ENCODE measurements around the gene ZNF774.

ZNF774 gene

DNA sequence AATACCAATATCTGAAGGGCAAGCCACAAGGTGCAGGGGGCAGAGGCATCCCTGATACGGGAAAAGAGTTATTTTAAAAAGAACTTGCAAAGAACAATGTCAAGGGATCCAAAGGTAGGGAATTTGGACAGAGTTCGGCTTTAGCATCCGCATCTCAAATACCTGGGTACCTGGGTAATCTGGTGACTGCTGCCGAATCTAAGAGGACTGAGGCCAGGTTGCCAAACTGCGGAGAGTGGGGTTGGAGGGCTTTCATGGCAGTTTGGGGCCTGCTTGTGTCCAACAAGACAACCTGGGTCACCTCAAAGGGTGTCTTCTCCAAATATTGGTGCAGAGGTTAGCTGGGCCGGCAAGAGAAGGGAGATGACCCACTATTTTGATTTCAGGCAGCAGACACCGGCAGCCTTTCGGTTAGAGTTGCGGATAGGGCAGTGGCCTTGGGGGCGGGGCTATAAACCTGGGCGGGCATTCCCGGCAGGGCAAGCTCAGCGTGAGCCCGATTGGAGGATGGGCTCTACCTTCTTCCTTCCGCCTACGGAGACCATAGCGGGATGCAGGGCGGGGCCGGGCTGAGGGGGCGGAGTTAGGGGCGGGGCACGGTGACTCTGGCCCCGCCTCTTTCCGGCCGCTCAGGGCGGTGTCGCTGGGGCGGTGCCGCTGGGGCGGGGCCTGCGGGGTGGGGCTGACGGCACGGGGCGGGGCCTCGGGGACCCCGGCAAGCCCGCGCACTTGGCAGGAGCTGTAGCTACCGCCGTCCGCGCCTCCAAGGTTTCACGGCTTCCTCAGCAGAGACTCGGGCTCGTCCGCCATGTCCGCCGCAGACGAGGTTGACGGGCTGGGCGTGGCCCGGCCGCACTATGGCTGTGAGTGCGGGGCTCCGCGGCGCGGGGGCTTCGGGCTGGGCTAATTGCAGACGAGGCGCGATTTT is 35.7 kb downstream of the ZNF774 start, which contains the start of gene IQGAP1:
TSS of gene IQGAP1 (plus strand) at position 709 of the 928 bp plus-strand sequence. CDS start at position 809, 100 bp downstream.
- Histone ChIP-seq H3K27ac (ENCODE audit: extremely low read depth, low read depth, low read length) (peak within 1 kb of the TSS; percentile 77), H3K4me3 (ENCODE audit: low read depth, low read length) (peak within 1 kb of the TSS; percentile 96), H3K9me3 (ENCODE audit: control insufficient read depth, insufficient read depth, low read depth, low read length) (no peaks in the 10 kb centered on the region), H3K4me1 (ENCODE audit: control insufficient read depth, insufficient read depth, low read length) (peaks cover 15% of the 10 kb centered on the region), H3K36me3 (ENCODE audit: control insufficient read depth in 2 of 2, insufficient read depth in 1 of 2, low read length in 2 of 2) (peaks cover 8 to 19% of the 10 kb centered on the region in 2 experiments; a peak in 2 of 3 replicates)
- ChIA-PET POLR2A (interaction anchor here (0.6 to 2.8 kb wide), 37 partner anchors 9 to 1606 kb away, joined by 3 to 32 read pairs (median 5); partner anchors contain the start of genes CRTC3, TTLL13, UNC45A and ZNF774), CTCF (interaction anchor here (0.7 to 1.9 kb wide), 3 partner anchors 25 to 95 kb away, joined by 3 to 10 read pairs (median 3); partner anchors contain the start of gene ZNF774)
- TF ChIP-seq ZNF548 (tag by site-specific recombination; IDR thresholded peaks at IDR 0.05) (no peak), ZNF629 (tag by site-specific recombination; IDR thresholded peaks at IDR 0.05) (no peak), ZNF843 (tag by site-specific recombination; IDR thresholded peaks at IDR 0.05) (no peak), WT1 (tag by site-specific recombination; IDR thresholded peaks at IDR 0.05) (no peak), SCRT2 (tag by site-specific recombination; IDR thresholded peaks at IDR 0.05) (no peak), ZNF837 (tag by site-specific recombination; IDR thresholded peaks at IDR 0.05) (no peak), ZNF391 (tag by site-specific recombination; IDR thresholded peaks at IDR 0.05; ENCODE audit: borderline replicate concordance, low read depth) (no peak), KLF10 (tag by site-specific recombination; IDR thresholded peaks at IDR 0.05) (peak; percentile 41; the same call in 1 of the 2 replicates), ZNF211 (tag by site-specific recombination; IDR thresholded peaks at IDR 0.05; ENCODE audit: low read depth) (no peak), HOXD13 (CRISPR knock-in tag; IDR thresholded peaks at IDR 0.05; ENCODE audit: borderline replicate concordance) (no peak), ZSCAN30 (tag by site-specific recombination; IDR thresholded peaks at IDR 0.05) (0 out of 2 replicates have a peak, but pooled peaks have one; percentile 18), PRDM1 (tag by site-specific recombination; IDR thresholded peaks at IDR 0.05) (no peak), ZNF202 (tag by site-specific recombination; IDR thresholded peaks at IDR 0.05; ENCODE audit: borderline replicate concordance) (no peak), ZNF274 (IDR thresholded peaks at IDR 0.05; ENCODE audit: low read length) (no peak), ZNF274 (tag by site-specific recombination; IDR thresholded peaks at IDR 0.05; ENCODE audit: borderline replicate concordance) (no peak), ZNF302 (tag by site-specific recombination; IDR thresholded peaks at IDR 0.05; ENCODE audit: low read depth) (no peak), KLF1 (tag by site-specific recombination; IDR thresholded peaks at IDR 0.05) (peak; percentile 55), ZNF214 (tag by site-specific recombination; IDR thresholded peaks at IDR 0.05; ENCODE audit: borderline replicate concordance) (no peak), HOXC10 (CRISPR knock-in tag; IDR thresholded peaks at IDR 0.05) (no peak), ZNF555 (tag by site-specific recombination; conservative IDR thresholded peaks at IDR 0.05) (no peak), ZBTB17 (tag by site-specific recombination; IDR thresholded peaks at IDR 0.05) (no peak), GLIS1 (tag by site-specific recombination; IDR thresholded peaks at IDR 0.05) (peak; percentile 22; the same call in 1 of the 2 replicates)
- TF ChIP-seq, protein P1, sequence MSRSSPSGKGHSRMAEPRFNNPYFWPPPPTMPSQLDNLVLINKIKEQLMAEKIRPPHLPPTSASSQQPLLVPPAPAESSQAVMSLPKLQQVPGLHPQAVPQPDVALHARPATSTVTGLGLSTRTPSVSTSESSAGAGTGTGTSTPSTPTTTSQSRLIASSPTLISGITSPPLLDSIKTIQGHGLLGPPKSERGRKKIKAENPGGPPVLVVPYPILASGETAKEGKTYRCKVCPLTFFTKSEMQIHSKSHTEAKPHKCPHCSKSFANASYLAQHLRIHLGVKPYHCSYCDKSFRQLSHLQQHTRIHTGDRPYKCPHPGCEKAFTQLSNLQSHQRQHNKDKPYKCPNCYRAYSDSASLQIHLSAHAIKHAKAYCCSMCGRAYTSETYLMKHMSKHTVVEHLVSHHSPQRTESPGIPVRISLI (tag by site-specific recombination; IDR thresholded peaks at IDR 0.05), result no peak
- TF ChIP-seq, protein P2, sequence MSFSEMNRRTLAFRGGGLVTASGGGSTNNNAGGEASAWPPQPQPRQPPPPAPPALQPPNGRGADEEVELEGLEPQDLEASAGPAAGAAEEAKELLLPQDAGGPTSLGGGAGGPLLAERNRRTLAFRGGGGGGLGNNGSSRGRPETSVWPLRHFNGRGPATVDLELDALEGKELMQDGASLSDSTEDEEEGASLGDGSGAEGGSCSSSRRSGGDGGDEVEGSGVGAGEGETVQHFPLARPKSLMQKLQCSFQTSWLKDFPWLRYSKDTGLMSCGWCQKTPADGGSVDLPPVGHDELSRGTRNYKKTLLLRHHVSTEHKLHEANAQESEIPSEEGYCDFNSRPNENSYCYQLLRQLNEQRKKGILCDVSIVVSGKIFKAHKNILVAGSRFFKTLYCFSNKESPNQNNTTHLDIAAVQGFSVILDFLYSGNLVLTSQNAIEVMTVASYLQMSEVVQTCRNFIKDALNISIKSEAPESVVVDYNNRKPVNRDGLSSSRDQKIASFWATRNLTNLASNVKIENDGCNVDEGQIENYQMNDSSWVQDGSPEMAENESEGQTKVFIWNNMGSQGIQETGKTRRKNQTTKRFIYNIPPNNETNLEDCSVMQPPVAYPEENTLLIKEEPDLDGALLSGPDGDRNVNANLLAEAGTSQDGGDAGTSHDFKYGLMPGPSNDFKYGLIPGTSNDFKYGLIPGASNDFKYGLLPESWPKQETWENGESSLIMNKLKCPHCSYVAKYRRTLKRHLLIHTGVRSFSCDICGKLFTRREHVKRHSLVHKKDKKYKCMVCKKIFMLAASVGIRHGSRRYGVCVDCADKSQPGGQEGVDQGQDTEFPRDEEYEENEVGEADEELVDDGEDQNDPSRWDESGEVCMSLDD (tag by site-specific recombination; IDR thresholded peaks at IDR 0.05), result no peak
- TF ChIP-seq, protein P3, sequence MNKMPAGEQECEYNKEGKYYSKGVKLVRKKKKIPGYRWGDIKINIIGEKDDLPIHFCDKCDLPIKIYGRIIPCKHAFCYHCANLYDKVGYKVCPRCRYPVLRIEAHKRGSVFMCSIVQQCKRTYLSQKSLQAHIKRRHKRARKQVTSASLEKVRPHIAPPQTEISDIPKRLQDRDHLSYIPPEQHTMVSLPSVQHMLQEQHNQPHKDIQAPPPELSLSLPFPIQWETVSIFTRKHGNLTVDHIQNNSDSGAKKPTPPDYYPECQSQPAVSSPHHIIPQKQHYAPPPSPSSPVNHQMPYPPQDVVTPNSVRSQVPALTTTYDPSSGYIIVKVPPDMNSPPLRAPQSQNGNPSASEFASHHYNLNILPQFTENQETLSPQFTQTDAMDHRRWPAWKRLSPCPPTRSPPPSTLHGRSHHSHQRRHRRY (tag by site-specific recombination; IDR thresholded peaks at IDR 0.05), result no peak
- TF ChIP-seq, protein P4, sequence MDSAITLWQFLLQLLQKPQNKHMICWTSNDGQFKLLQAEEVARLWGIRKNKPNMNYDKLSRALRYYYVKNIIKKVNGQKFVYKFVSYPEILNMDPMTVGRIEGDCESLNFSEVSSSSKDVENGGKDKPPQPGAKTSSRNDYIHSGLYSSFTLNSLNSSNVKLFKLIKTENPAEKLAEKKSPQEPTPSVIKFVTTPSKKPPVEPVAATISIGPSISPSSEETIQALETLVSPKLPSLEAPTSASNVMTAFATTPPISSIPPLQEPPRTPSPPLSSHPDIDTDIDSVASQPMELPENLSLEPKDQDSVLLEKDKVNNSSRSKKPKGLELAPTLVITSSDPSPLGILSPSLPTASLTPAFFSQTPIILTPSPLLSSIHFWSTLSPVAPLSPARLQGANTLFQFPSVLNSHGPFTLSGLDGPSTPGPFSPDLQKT (IDR thresholded peaks at IDR 0.05; ENCODE audit: borderline replicate concordance, low read depth, low read length), result no peak
- TF ChIP-seq, protein P5, sequence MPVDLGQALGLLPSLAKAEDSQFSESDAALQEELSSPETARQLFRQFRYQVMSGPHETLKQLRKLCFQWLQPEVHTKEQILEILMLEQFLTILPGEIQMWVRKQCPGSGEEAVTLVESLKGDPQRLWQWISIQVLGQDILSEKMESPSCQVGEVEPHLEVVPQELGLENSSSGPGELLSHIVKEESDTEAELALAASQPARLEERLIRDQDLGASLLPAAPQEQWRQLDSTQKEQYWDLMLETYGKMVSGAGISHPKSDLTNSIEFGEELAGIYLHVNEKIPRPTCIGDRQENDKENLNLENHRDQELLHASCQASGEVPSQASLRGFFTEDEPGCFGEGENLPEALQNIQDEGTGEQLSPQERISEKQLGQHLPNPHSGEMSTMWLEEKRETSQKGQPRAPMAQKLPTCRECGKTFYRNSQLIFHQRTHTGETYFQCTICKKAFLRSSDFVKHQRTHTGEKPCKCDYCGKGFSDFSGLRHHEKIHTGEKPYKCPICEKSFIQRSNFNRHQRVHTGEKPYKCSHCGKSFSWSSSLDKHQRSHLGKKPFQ (tag by site-specific recombination; IDR thresholded peaks at IDR 0.05), result no peak
- TF ChIP-seq, protein P6, sequence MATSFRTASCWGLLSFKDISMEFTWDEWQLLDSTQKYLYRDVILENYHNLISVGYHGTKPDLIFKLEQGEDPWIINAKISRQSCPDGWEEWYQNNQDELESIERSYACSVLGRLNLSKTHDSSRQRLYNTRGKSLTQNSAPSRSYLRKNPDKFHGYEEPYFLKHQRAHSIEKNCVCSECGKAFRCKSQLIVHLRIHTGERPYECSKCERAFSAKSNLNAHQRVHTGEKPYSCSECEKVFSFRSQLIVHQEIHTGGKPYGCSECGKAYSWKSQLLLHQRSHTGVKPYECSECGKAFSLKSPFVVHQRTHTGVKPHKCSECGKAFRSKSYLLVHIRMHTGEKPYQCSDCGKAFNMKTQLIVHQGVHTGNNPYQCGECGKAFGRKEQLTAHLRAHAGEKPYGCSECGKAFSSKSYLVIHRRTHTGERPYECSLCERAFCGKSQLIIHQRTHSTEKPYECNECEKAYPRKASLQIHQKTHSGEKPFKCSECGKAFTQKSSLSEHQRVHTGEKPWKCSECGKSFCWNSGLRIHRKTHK (tag by site-specific recombination; IDR thresholded peaks at IDR 0.05), result no peak
